GM23338 (cell line): ENCODE results near the gene MPC2. TPM values are rescaled to one million over a fixed set of nuclear protein-coding genes. Genes with fewer than 3 reads are reported as not detected.

Experiments
- ATAC-seq: fragments of 200-7000 bp; cut with Tn5 transposase; 3 replicates; pipeline ENCODE4 v1.9.1; 2020
- DNase-seq: peaks from one replicate; pipeline ENCODE4 v3.0.0-alpha.2; 2015; ENCODE audit warnings: low spot score
- H2AFZ ChIP-seq: fragments of 200-600 bp; sonication (generic); 2 replicates; pipeline ENCODE4 v1.8.0; 2016; ENCODE audit warnings: antibody characterized with exemption, mild to moderate bottlenecking, moderate library complexity
- H3F3A ChIP-seq: fragments of 200-600 bp; sonication (generic); replicated peaks from 2 replicates; pipeline ENCODE4 v1.8.0; 2017; ENCODE audit warnings: antibody characterized with exemption, mixed run types, low read depth
- H3K27ac ChIP-seq: fragments of 200-600 bp; sonication (generic); 2 replicates; pipeline ENCODE4 v1.6.1; 2016; ENCODE audit warnings: low read depth
- H3K27me3 ChIP-seq: fragments of 200-600 bp; sonication (generic); 2 replicates; pipeline ENCODE4 v1.8.0; 2016; ENCODE audit warnings: mild to moderate bottlenecking, mixed run types, moderate library complexity; ENCODE audit not compliant: insufficient read depth
- H3K36me3 ChIP-seq: fragments of 200-600 bp; sonication (generic); 2 replicates; pipeline ENCODE4 v1.8.0; 2016; ENCODE audit warnings: mild to moderate bottlenecking; ENCODE audit not compliant: insufficient read depth
- H3K4me1 ChIP-seq: fragments of 200-600 bp; sonication (generic); 2 replicates; pipeline ENCODE4 v1.8.0; 2016; ENCODE audit warnings: mild to moderate bottlenecking, moderate library complexity; ENCODE audit not compliant: insufficient read depth
- H3K4me2 ChIP-seq: fragments of 200-600 bp; sonication (generic); 2 replicates; pipeline ENCODE4 v1.7.1; 2017; ENCODE audit warnings: mixed run types
- H3K4me3 ChIP-seq: fragments of 200-600 bp; sonication (generic); 2 replicates; pipeline ENCODE4 v1.6.1; 2016; ENCODE audit warnings: mixed run types
- H3K79me2 ChIP-seq: fragments of 200-600 bp; sonication (generic); replicated peaks from 2 replicates; pipeline ENCODE4 v1.8.0; 2017; ENCODE audit warnings: mild to moderate bottlenecking; ENCODE audit not compliant: insufficient read depth
- H3K9me2 ChIP-seq: fragments of 200-600 bp; sonication (generic); 2 replicates; pipeline ENCODE4 v1.8.0; 2017; ENCODE audit not compliant: insufficient read depth
- H4K20me1 ChIP-seq: fragments of 200-600 bp; sonication (generic); replicated peaks from 2 replicates; pipeline ENCODE4 v1.8.0; 2017; ENCODE audit warnings: mild to moderate bottlenecking; ENCODE audit not compliant: insufficient read depth
- H3K27ac Mint-ChIP-seq: 2 replicates; pipeline ENCODE4 v1.8.0; 2020; ENCODE audit warnings: inconsistent platforms, mild to moderate bottlenecking, moderate library complexity, mixed read lengths
- H3K27me3 Mint-ChIP-seq: 3 replicates; pipeline ENCODE4 v1.8.0; 2022; ENCODE audit warnings: low read depth, mild to moderate bottlenecking, moderate library complexity, mixed read lengths, inconsistent platforms; ENCODE audit not compliant: insufficient read depth, poor library complexity
- H3K36me3 Mint-ChIP-seq: 3 replicates; pipeline ENCODE4 v1.8.0; 2021; ENCODE audit warnings: low read depth, mild to moderate bottlenecking, inconsistent platforms, moderate library complexity, mixed read lengths
- H3K4me1 Mint-ChIP-seq: 3 replicates; pipeline ENCODE4 v1.8.0; 2020; ENCODE audit warnings: mild to moderate bottlenecking, inconsistent platforms, mixed read lengths
- H3K4me3 Mint-ChIP-seq: 3 replicates; pipeline ENCODE4 v1.8.0; 2021; ENCODE audit warnings: moderate library complexity, mild to moderate bottlenecking, inconsistent platforms, mixed read lengths
- H3K9me3 Mint-ChIP-seq: 3 replicates; pipeline ENCODE4 v1.8.0; 2020; ENCODE audit warnings: moderate library complexity, mild to moderate bottlenecking, inconsistent platforms, mixed read lengths
- CREB1 ChIP-seq: fragments of 250-450 bp; sonication (Bioruptor Pico); IDR thresholded peaks from 2 replicates; pipeline ENCODE4 v1.5.0; 2020; ENCODE audit warnings: low read depth, mild to moderate bottlenecking, moderate library complexity
- STAT1 ChIP-seq: IDR thresholded peaks from one replicate; pipeline ENCODE4 v1.6.1; 2016; ENCODE audit warnings: antibody characterized with exemption; ENCODE audit not compliant: unreplicated experiment
- ZNF331 ChIP-seq: fragments of 250-450 bp; sonication (Bioruptor Pico); IDR thresholded peaks from 2 replicates; pipeline ENCODE4 v1.5.0; 2020; ENCODE audit warnings: low read depth, mild to moderate bottlenecking, moderate library complexity
- ZNF462 ChIP-seq: fragments of 250-450 bp; sonication (Bioruptor Pico); IDR thresholded peaks from 2 replicates; pipeline ENCODE4 v1.5.0; 2020; ENCODE audit warnings: mild to moderate bottlenecking, moderate library complexity
- polyA plus RNA-seq: library from polyadenylated mRNA; unstranded; fragments of >200 nt; fragmentation: Nextera tagmentation; extraction: Ambion mirVana; gene quantifications from 2 replicates; pipeline ENCODE4 v1.2.1, GENCODE V29; 2016
- total RNA-seq: library from RNA; depleted of rRNA; stranded (reverse); fragments of >200 nt; shearing (Covaris generic); gene quantifications from 2 replicates; pipeline ENCODE4 v1.2.3, GENCODE V29; 2014

MPC2 gene
- total and polyA plus RNA-seq, 2 experiments from 2014 or later, result 21.6 to 76.9 TPM

GRCh38 chr1:167899253-167899681 lies 37.6 kb downstream of the MPC2 start (continued):
- no peak for TF ChIP-seq ZNF462 (CRISPR knock-in tag)

GRCh38 chr1:167898578-167899222 lies 38.2 kb downstream of the MPC2 start:
- TF ChIP-seq ZNF331 (CRISPR knock-in tag), result no peak
- no peak for TF ChIP-seq CREB1 (CRISPR knock-in tag)
- no peak for TF ChIP-seq STAT1
- no peak overlapping the region for H3K4me3 Mint-ChIP-seq

More at GRCh38 chr1:167898578-167899222, 38.2 kb downstream of the MPC2 start:
- no peak for DNase-seq
- Histone ChIP-seq H3K4me2 (no peak overlapping the region), H3F3A (no peaks in the 10 kb centered on the region), H3K27ac (no peak overlapping the region), H3K9me2 (no peaks in the 10 kb centered on the region), H3K79me2 (no peaks in the 10 kb centered on the region), H3K27me3 (no peaks in the 10 kb centered on the region), H4K20me1 (no peaks in the 10 kb centered on the region), H3K4me3 (no peak overlapping the region), H2AFZ (peak overlapping the region; percentile 47; the same call in 1 of the 2 replicates), H3K4me1 (no peaks in the 10 kb centered on the region), H3K36me3 (no peaks in the 10 kb centered on the region)
- ATAC-seq, result no peak
- Mint-ChIP-seq H3K36me3 (no peaks in the 10 kb centered on the region), H3K9me3 (no peaks in the 10 kb centered on the region), H3K27me3 (no peaks in the 10 kb centered on the region), H3K27ac (no peak overlapping the region), H3K4me1 (no peaks in the 10 kb centered on the region; the same call in 1 of the 3 replicates)
